Measurements from ENCODE around the gene LRRC43.

GRCh38 chr12:122215771-122216170, 32.8 kb downstream of the LRRC43 start:
- TF ChIP-seq CTCF (IDR thresholded peaks at IDR 0.05) (no peak), EZH2 (IDR thresholded peaks at IDR 0.05) (no peak)

Data from neural progenitor cell (in vitro differentiated cells).